HL-60 (cell line): ENCODE measurements around the gene ADGRE2.
"Not testable (repeated sequence)": the region's sequence is repeated elsewhere in the genome, so short reads cannot be mapped to it uniquely, and the experiment has no call there.

ENCODE experiments used
- DNase-seq, 2 experiments: peaks; one replicate each; pipeline ENCODE4 v3.0.0-alpha.2; 2010 to 2020; ENCODE audit warnings: low read depth in 1 of 2, low spot score in 1 of 2
- H3K27ac ChIP-seq: fragments of 250-450 bp; sonication (Bioruptor Pico); replicated peaks from 2 replicates; pipeline ENCODE4 v1.5.1; 2020; ENCODE audit warnings: mild to moderate bottlenecking, moderate library complexity
- H3K27me3 ChIP-seq: fragments of 250-450 bp; sonication (Bioruptor Pico); 2 replicates; pipeline ENCODE4 v1.5.1; 2021; ENCODE audit warnings: mild to moderate bottlenecking, moderate library complexity; ENCODE audit not compliant: insufficient read depth, poor library complexity, severe bottlenecking
- H3K4me3 ChIP-seq: replicated peaks from 2 replicates; pipeline ENCODE4 v1.5.1; 2011; ENCODE audit warnings: mild to moderate bottlenecking, control low read depth, low read length; ENCODE audit not compliant: insufficient read depth
- CTCF ChIP-seq: IDR thresholded peaks from one replicate; pipeline ENCODE4 v1.5.1; 2011; ENCODE audit warnings: low read length, control low read depth, inconsistent platforms; ENCODE audit not compliant: insufficient read depth
- GABPA ChIP-seq: IDR thresholded peaks from 2 replicates; pipeline ENCODE4 v1.6.1; 2012; ENCODE audit warnings: low read depth
- POLR2AphosphoS5 ChIP-seq: IDR thresholded peaks from 2 replicates; pipeline ENCODE4 v1.6.1; 2012; ENCODE audit warnings: low read depth
- REST ChIP-seq: IDR thresholded peaks from 2 replicates; pipeline ENCODE4 v1.6.1; 2012; ENCODE audit warnings: low read depth; ENCODE audit not compliant: insufficient replicate concordance
- SPI1 ChIP-seq: IDR thresholded peaks from 2 replicates; pipeline ENCODE4 v1.6.1; 2012; ENCODE audit warnings: low read depth, mild to moderate bottlenecking, borderline replicate concordance

ADGRE2 gene

GRCh38 chr19:14786421-14786851 is 8.1 kb upstream of the ADGRE2 start:
- no peak overlapping the region for H3K4me3 ChIP-seq
- H3K27ac ChIP-seq: no peak overlapping the region
- TF ChIP-seq REST (no peak), SPI1 (no peak), GABPA (no peak), CTCF (peak; percentile 11), POLR2AphosphoS5 (no peak)
- DNase-seq: no peak
- no peaks in the 10 kb centered on the region for H3K27me3 ChIP-seq

- peak overlapping the region; percentile 75 for H3K27ac ChIP-seq
- H3K4me3 ChIP-seq, H3K27me3 ChIP-seq: not testable (repeated sequence)
- TF ChIP-seq SPI1 (peak; percentile 75; the same call in 1 of the 2 replicates), GABPA (peak; percentile 23; the same call in 1 of the 2 replicates), POLR2AphosphoS5 (peak; percentile 61)
- peak; percentile 94 for DNase-seq
Observed at GRCh38 chr19:14785102-14785793, 6.9 kb upstream of the ADGRE2 start.

- peak; percentile 52; the same call in 1 of the 2 replicates for TF ChIP-seq POLR2AphosphoS5
- peak; percentile 40; the same call in 1 of the 2 replicates for TF ChIP-seq GABPA
- TF ChIP-seq SPI1: peak; percentile 37; the same call in 1 of the 2 replicates
- peak; percentile 80 to 88 for DNase-seq
Observed at GRCh38 chr19:14784730-14785101, 6.4 kb upstream of the ADGRE2 start.

GRCh38 chr19:14783410-14783998 is 5.1 kb upstream of the ADGRE2 start:
- peak in 1 of 2 experiments; percentile 77 for DNase-seq
- H3K27me3 ChIP-seq, H3K4me3 ChIP-seq: not testable (repeated sequence)
- H3K27ac ChIP-seq: peak overlapping the region; percentile 79
- TF ChIP-seq SPI1: peak; percentile 58; the same call in 1 of the 2 replicates

More at GRCh38 chr19:14784730-14785101, 6.4 kb upstream of the ADGRE2 start:
- Histone ChIP-seq H3K27ac (peak overlapping the region; percentile 75), H3K4me3 (0 out of 2 replicates have a peak overlapping the region, but pooled peaks have one; percentile 4)
- H3K27me3 ChIP-seq: not testable (repeated sequence)

GRCh38 chr19:14782626-14783409 is 4.5 kb upstream of the ADGRE2 start:
- TF ChIP-seq REST: no peak
- Histone ChIP-seq H3K4me3 (no peak overlapping the region), H3K27me3 (no peaks in the 10 kb centered on the region), H3K27ac (peak overlapping the region; percentile 79)
- no peak for DNase-seq

- not testable (repeated sequence) for H3K4me3 ChIP-seq, H3K27ac ChIP-seq, DNase-seq, H3K27me3 ChIP-seq
Observed at GRCh38 chr19:14781713-14782536, 3.6 kb upstream of the ADGRE2 start.
